Gastroesophageal sphincter (tissue), 3 donors: ENCODE results near the gene TMEFF2.

Experiments used
- POLR2AphosphoS5 ChIP-seq: sonication (generic); formaldehyde crosslinking; IDR thresholded peaks from one replicate; pipeline ENCODE4 v1.6.1; 2017; ENCODE audit warnings: antibody characterized with exemption
- TF ChIP-seq, protein P1 (sequence below), 4 experiments: fragments of 200-600 bp in 2 of 4; fragments of 450-650 bp in 2 of 4; sonication (generic) in 1 of 4; IDR thresholded peaks; one replicate each; pipeline ENCODE4 v1.5.1; 2017 to 2019; ENCODE audit warnings: antibody characterized with exemption in 4 of 4, mild to moderate bottlenecking in 2 of 4, moderate library complexity in 2 of 4

DNA sequence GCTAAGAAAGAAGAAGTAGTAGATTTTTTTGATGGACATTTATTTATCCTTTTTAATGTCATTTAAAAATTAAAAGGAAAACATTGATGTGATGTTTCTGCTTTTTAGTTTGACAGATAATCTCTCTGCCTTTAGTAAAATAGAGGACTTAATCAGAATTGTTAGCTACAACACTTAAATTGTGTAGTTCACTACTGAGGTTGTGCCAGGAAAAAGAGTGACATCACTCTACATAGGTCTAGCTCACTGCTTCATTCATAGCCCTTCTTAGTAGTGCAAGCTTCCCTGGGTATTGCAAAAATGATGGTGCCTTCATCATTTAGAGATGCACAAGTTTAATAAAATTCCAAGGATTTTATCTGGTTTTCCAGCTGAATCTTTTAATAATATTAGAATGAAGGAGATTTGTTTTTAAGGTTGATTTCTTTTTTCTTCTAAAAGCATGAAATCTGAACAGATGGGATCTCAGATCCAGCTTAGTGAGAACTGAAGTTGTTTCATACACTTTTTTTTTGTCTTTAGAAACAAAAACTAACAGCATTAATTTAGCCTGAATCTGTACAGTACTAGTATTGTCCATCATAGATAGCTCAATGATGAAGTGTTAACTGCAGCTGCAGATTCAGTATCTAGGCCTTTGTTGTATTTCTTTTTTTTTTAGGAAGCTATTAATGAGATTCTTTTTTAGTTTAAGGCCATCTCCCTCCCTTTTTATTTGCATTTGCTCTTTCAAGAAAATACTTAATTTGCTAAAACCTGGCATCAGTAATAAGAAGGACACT is 20.6 kb upstream of the TMEFF2 start:
- TF ChIP-seq, protein P1, sequence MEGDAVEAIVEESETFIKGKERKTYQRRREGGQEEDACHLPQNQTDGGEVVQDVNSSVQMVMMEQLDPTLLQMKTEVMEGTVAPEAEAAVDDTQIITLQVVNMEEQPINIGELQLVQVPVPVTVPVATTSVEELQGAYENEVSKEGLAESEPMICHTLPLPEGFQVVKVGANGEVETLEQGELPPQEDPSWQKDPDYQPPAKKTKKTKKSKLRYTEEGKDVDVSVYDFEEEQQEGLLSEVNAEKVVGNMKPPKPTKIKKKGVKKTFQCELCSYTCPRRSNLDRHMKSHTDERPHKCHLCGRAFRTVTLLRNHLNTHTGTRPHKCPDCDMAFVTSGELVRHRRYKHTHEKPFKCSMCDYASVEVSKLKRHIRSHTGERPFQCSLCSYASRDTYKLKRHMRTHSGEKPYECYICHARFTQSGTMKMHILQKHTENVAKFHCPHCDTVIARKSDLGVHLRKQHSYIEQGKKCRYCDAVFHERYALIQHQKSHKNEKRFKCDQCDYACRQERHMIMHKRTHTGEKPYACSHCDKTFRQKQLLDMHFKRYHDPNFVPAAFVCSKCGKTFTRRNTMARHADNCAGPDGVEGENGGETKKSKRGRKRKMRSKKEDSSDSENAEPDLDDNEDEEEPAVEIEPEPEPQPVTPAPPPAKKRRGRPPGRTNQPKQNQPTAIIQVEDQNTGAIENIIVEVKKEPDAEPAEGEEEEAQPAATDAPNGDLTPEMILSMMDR (IDR thresholded peaks at IDR 0.05) = no peak
- no peak for TF ChIP-seq POLR2AphosphoS5
